Measurements from ENCODE around the gene BEGAIN.

DNA sequence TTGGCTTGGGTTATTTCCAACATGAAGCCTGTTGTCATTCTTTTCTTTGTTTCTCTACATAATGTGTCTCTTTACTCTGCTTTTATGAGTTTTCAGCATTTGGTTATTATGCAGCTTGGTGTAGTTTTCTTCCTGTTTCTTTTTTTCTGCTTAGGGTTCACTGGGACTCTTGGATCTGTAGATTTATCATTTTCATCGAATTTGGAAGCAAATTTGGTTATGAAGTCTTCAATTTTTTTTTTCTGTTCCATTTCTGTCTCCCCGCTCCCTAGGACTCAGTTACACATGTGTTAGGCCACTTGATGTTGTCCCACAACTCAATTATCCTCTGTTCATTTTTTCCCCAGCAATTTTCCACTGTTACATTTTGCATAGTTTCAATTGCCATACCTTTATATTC lies 13.8 kb upstream of the BEGAIN start:
- no peak for TF ChIP-seq POLR2A (IDR thresholded peaks at IDR 0.05)
- TF ChIP-seq, protein P1, sequence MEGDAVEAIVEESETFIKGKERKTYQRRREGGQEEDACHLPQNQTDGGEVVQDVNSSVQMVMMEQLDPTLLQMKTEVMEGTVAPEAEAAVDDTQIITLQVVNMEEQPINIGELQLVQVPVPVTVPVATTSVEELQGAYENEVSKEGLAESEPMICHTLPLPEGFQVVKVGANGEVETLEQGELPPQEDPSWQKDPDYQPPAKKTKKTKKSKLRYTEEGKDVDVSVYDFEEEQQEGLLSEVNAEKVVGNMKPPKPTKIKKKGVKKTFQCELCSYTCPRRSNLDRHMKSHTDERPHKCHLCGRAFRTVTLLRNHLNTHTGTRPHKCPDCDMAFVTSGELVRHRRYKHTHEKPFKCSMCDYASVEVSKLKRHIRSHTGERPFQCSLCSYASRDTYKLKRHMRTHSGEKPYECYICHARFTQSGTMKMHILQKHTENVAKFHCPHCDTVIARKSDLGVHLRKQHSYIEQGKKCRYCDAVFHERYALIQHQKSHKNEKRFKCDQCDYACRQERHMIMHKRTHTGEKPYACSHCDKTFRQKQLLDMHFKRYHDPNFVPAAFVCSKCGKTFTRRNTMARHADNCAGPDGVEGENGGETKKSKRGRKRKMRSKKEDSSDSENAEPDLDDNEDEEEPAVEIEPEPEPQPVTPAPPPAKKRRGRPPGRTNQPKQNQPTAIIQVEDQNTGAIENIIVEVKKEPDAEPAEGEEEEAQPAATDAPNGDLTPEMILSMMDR (IDR thresholded peaks at IDR 0.05) = no peak

All from heart left ventricle (tissue), 13 donors.